HL-60 (cell line): ENCODE data around the gene SPANXN3.
"Not testable (repeated sequence)": the region's sequence is repeated elsewhere in the genome, so short reads cannot be mapped to it uniquely, and the experiment has no call there.

Experiments
- GABPA ChIP-seq: IDR thresholded peaks from 2 replicates; pipeline ENCODE4 v1.6.1; 2012; ENCODE audit warnings: low read depth
- POLR2AphosphoS5 ChIP-seq: IDR thresholded peaks from 2 replicates; pipeline ENCODE4 v1.6.1; 2012; ENCODE audit warnings: low read depth
- SPI1 ChIP-seq: IDR thresholded peaks from 2 replicates; pipeline ENCODE4 v1.6.1; 2012; ENCODE audit warnings: low read depth, mild to moderate bottlenecking, borderline replicate concordance
- TF ChIP-seq, protein P1 (sequence below): IDR thresholded peaks from one replicate; pipeline ENCODE4 v1.5.1; 2011; ENCODE audit warnings: low read length, control low read depth, inconsistent platforms; ENCODE audit not compliant: insufficient read depth
- TF ChIP-seq, protein P2 (sequence below): IDR thresholded peaks from 2 replicates; pipeline ENCODE4 v1.6.1; 2012; ENCODE audit warnings: low read depth; ENCODE audit not compliant: insufficient replicate concordance

DNA sequence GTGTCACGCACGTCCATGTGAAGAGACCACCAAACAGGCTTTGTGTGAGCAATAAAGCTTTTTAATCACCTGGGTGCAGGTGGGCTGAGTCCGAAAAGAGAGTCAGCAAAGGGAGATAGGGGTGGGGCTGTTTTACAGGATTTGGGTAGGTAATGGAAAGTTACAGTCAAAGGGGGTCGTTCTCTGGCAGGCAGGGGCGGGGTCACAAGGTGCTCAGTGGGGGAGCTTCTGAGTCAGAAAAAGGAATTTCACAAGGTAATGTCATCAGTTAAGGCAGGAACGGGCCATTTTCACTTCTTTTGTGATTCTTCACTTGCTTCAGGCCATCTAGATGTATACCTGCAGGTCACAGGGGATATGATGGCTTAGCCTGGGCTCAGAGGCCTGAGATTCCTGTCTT is 15.1 kb downstream of the SPANXN3 start:
- TF ChIP-seq, protein P1, sequence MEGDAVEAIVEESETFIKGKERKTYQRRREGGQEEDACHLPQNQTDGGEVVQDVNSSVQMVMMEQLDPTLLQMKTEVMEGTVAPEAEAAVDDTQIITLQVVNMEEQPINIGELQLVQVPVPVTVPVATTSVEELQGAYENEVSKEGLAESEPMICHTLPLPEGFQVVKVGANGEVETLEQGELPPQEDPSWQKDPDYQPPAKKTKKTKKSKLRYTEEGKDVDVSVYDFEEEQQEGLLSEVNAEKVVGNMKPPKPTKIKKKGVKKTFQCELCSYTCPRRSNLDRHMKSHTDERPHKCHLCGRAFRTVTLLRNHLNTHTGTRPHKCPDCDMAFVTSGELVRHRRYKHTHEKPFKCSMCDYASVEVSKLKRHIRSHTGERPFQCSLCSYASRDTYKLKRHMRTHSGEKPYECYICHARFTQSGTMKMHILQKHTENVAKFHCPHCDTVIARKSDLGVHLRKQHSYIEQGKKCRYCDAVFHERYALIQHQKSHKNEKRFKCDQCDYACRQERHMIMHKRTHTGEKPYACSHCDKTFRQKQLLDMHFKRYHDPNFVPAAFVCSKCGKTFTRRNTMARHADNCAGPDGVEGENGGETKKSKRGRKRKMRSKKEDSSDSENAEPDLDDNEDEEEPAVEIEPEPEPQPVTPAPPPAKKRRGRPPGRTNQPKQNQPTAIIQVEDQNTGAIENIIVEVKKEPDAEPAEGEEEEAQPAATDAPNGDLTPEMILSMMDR: not testable (repeated sequence)
- TF ChIP-seq POLR2AphosphoS5, SPI1, GABPA: not testable (repeated sequence)
- TF ChIP-seq, protein P2, sequence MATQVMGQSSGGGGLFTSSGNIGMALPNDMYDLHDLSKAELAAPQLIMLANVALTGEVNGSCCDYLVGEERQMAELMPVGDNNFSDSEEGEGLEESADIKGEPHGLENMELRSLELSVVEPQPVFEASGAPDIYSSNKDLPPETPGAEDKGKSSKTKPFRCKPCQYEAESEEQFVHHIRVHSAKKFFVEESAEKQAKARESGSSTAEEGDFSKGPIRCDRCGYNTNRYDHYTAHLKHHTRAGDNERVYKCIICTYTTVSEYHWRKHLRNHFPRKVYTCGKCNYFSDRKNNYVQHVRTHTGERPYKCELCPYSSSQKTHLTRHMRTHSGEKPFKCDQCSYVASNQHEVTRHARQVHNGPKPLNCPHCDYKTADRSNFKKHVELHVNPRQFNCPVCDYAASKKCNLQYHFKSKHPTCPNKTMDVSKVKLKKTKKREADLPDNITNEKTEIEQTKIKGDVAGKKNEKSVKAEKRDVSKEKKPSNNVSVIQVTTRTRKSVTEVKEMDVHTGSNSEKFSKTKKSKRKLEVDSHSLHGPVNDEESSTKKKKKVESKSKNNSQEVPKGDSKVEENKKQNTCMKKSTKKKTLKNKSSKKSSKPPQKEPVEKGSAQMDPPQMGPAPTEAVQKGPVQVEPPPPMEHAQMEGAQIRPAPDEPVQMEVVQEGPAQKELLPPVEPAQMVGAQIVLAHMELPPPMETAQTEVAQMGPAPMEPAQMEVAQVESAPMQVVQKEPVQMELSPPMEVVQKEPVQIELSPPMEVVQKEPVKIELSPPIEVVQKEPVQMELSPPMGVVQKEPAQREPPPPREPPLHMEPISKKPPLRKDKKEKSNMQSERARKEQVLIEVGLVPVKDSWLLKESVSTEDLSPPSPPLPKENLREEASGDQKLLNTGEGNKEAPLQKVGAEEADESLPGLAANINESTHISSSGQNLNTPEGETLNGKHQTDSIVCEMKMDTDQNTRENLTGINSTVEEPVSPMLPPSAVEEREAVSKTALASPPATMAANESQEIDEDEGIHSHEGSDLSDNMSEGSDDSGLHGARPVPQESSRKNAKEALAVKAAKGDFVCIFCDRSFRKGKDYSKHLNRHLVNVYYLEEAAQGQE: not testable (repeated sequence)
